K562 (cell line): ENCODE data around the gene PRM2. TPM values are rescaled to one million over a fixed set of nuclear protein-coding genes. Genes with fewer than 3 reads are reported as not detected.

Source experiments
- EP400 ChIP-seq: fragments of 450-650 bp; IDR thresholded peaks from 2 replicates; pipeline ENCODE4 v1.6.1; 2017; ENCODE audit warnings: antibody characterized with exemption, mild to moderate bottlenecking, moderate library complexity
- FOXA3 ChIP-seq, 2 experiments: fragments of 450-650 bp in 1 of 2; sonication (generic) in 1 of 2; formaldehyde crosslinking; IDR thresholded peaks in 1 of 2; conservative IDR thresholded peaks in 1 of 2; 2 replicates each; pipeline versions ENCODE4 v1.4.0 to v1.8.0; 2020 to 2022; ENCODE audit warnings: mild to moderate bottlenecking in 2 of 2, missing genetic modification reagents in 1 of 2
- JUN ChIP-seq, 2 experiments: sonication (generic) in 1 of 2; formaldehyde crosslinking in 1 of 2; IDR thresholded peaks; 2 replicates each; pipeline versions ENCODE4 v1.6.1 to v1.8.0; 2012 to 2022; ENCODE audit warnings: borderline replicate concordance in 2 of 2, mild to moderate bottlenecking in 2 of 2, improper control_type of control experiment in 1 of 2, low read depth in 1 of 2, low read length in 1 of 2, missing genetic modification reagents in 1 of 2
- MNT ChIP-seq, 2 experiments: fragments of 450-650 bp; conservative IDR thresholded peaks; 2 replicates each; pipeline ENCODE4 v1.6.1; 2017; ENCODE audit warnings: mild to moderate bottlenecking in 2 of 2, moderate library complexity in 2 of 2
- NFRKB ChIP-seq: fragments of 450-650 bp; IDR thresholded peaks from 2 replicates; pipeline ENCODE4 v1.6.1; 2016; ENCODE audit warnings: low read depth
- SFPQ ChIP-seq: fragments of 200-400 bp; formaldehyde crosslinking; IDR thresholded peaks from 2 replicates; pipeline ENCODE4 v1.6.1; 2017; ENCODE audit warnings: mild to moderate bottlenecking, low read depth, low read length, moderate library complexity
- SMARCC2 ChIP-seq: fragments of 450-650 bp; IDR thresholded peaks from 2 replicates; pipeline ENCODE4 v1.6.1; 2017; ENCODE audit warnings: antibody characterized with exemption, moderate library complexity, mild to moderate bottlenecking, low read depth
- THRAP3 ChIP-seq: fragments of 450-650 bp; IDR thresholded peaks from 2 replicates; pipeline ENCODE4 v1.6.1; 2016; ENCODE audit warnings: mild to moderate bottlenecking, inconsistent platforms, borderline replicate concordance
- TOE1 ChIP-seq, 2 experiments: fragments of 450-650 bp in 1 of 2; sonication (generic) in 1 of 2; formaldehyde crosslinking in 1 of 2; IDR thresholded peaks; 2 replicates each; pipeline versions ENCODE4 v1.7.1 to v1.8.0; 2016 to 2022; ENCODE audit warnings: borderline replicate concordance in 2 of 2, mild to moderate bottlenecking in 2 of 2, antibody characterized with exemption in 1 of 2, inconsistent platforms in 1 of 2, low read depth in 1 of 2, missing genetic modification reagents in 1 of 2, moderate library complexity in 1 of 2
- ZC3H8 ChIP-seq: fragments of 450-650 bp; IDR thresholded peaks from 2 replicates; pipeline ENCODE4 v1.6.1; 2017
- ZNF124 ChIP-seq: sonication (generic); formaldehyde crosslinking; IDR thresholded peaks from 2 replicates; pipeline ENCODE4 v1.8.1; 2022; ENCODE audit warnings: missing genetic modification reagents
- polyA plus RNA-seq, 8 experiments: library from polyadenylated mRNA; depleted of rRNA in 4 of 8; stranded (reverse) in 5 of 8; unstranded in 3 of 8; fragments of >200 nt; fragmentation: Nextera tagmentation in 2 of 8; fragmentation: Illumina TruSeq in 1 of 8; extraction: Ambion mirVana in 2 of 8; extraction: Trizol in 1 of 8; gene quantifications; 2 replicates each; pipeline versions ENCODE4 v1.2.1 to v1.2.3, GENCODE V29; 2011 to 2014; ENCODE audit warnings: inconsistent platforms in 1 of 8, missing spikeins in 1 of 8
- total RNA-seq, 7 experiments: library from RNA; depleted of rRNA in 6 of 7; stranded (reverse); fragments of >200 nt in 6 of 7; fragmentation: Illumina TruSeq in 2 of 7; extraction: Trizol in 2 of 7; gene quantifications; 2 replicates each; pipeline versions ENCODE4 v1.2.1 to v1.2.3, GENCODE V29; 2011 to 2021; ENCODE audit warnings: low replicate concordance in 1 of 7
- TF ChIP-seq, protein P1 (sequence below), 2 experiments: fragments of 450-650 bp; formaldehyde crosslinking in 1 of 2; IDR thresholded peaks; 2 replicates each; pipeline versions ENCODE4 v1.4.0 to v1.6.1; 2014 to 2020; ENCODE audit warnings: mild to moderate bottlenecking in 2 of 2, borderline replicate concordance in 1 of 2, low read depth in 1 of 2

The PRM2 gene
- total and polyA plus RNA-seq, 9 of the 15 experiments (the other 6 are each of a cell fraction or from before 2014, with no cell fraction given), result not detected

DNA sequence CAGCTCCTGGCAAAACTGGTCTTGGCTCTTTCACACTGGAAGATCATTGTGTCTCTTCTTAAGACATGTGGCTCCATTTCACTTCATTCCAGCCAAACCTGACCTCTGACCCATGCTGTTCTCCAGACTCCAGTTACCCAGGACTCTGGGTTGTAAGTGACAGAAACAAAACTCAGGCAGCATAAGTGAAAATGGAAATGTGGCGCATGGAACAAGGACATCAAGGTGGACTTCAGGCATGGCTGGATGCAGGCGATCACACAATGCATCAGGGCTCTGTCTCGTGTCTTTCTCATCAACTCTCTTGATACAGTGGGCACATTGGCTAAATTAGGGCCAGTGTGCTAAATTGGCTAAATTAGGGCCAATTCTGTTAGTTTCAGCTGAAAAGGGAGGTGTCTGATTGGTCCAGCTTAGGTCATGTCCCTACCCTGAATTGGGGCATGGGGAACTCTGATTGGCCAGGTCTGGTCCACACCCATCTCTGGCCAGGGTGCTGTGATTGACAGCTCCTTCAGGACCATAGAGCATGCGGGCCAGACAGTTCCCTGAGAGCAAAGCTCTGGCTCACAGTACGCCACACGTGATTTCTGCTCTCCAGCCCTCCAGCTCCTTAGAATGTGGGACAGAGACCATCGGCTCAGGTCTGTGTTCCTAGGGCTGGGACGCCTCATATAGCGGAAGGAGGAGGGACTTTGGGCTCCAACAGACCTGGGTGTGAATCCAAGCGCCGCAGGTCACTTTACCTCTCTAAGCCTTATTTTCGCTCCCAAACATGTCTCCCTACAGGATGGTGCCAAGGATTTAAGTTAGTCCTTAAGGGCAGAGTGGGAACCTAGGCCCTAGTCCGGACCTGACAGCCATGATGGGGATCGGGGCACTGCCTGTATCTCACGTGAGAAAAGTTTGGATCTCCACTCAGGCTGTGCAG is 37.7 kb downstream of the PRM2 start (continued):
- TF ChIP-seq, protein P1, sequence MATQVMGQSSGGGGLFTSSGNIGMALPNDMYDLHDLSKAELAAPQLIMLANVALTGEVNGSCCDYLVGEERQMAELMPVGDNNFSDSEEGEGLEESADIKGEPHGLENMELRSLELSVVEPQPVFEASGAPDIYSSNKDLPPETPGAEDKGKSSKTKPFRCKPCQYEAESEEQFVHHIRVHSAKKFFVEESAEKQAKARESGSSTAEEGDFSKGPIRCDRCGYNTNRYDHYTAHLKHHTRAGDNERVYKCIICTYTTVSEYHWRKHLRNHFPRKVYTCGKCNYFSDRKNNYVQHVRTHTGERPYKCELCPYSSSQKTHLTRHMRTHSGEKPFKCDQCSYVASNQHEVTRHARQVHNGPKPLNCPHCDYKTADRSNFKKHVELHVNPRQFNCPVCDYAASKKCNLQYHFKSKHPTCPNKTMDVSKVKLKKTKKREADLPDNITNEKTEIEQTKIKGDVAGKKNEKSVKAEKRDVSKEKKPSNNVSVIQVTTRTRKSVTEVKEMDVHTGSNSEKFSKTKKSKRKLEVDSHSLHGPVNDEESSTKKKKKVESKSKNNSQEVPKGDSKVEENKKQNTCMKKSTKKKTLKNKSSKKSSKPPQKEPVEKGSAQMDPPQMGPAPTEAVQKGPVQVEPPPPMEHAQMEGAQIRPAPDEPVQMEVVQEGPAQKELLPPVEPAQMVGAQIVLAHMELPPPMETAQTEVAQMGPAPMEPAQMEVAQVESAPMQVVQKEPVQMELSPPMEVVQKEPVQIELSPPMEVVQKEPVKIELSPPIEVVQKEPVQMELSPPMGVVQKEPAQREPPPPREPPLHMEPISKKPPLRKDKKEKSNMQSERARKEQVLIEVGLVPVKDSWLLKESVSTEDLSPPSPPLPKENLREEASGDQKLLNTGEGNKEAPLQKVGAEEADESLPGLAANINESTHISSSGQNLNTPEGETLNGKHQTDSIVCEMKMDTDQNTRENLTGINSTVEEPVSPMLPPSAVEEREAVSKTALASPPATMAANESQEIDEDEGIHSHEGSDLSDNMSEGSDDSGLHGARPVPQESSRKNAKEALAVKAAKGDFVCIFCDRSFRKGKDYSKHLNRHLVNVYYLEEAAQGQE (IDR thresholded peaks at IDR 0.05; ENCODE audit: borderline replicate concordance), result peak; percentile 47; the same call in 1 of the 2 replicates
- TF ChIP-seq, protein P1 (CRISPR knock-in tag; IDR thresholded peaks at IDR 0.05; ENCODE audit: low read depth), result no peak
- TF ChIP-seq FOXA3 (CRISPR knock-in tag; conservative IDR thresholded peaks at IDR 0.05 in 1 of 2, IDR thresholded peaks at IDR 0.05 in 1 of 2) (0 out of 4 replicates have a peak, but pooled peaks of 1 of the 2 experiments have one; percentile 17), EP400 (peak; percentile 62), ZNF124 (CRISPR knock-in tag) (no peak), THRAP3 (no peak), NFRKB (peak; percentile 80; the same call in 1 of the 2 replicates), JUN (IDR thresholded peaks at IDR 0.05; ENCODE audit: borderline replicate concordance, low read depth, low read length) (peak; percentile 36; the same call in 1 of the 2 replicates), JUN (CRISPR knock-in tag; IDR thresholded peaks at IDR 0.05; ENCODE audit: borderline replicate concordance) (no peak), TOE1 (IDR thresholded peaks at IDR 0.05; ENCODE audit: borderline replicate concordance) (peak; percentile 49; the same call in 1 of the 2 replicates), TOE1 (CRISPR knock-in tag; IDR thresholded peaks at IDR 0.05; ENCODE audit: borderline replicate concordance, low read depth) (no peak), ZC3H8 (no peak), SMARCC2 (no peak), MNT (conservative IDR thresholded peaks at IDR 0.05) (peak; percentile 70 to 83), SFPQ (no peak)
